ENCODE results near the gene TRPM4.

Gene TRPM4

GRCh38 chr19:49249933-49250332 lies 92.3 kb downstream of the TRPM4 start:
- no peaks in the 10 kb centered on the region for H3K36me3 ChIP-seq (ENCODE audit: low read length)
- no peaks in the 10 kb centered on the region for H3K9me3 ChIP-seq (ENCODE audit: insufficient read depth, low read length)
- no peak overlapping the region for H3K27ac ChIP-seq (ENCODE audit: low read depth, low read length)
- H3K4me3 ChIP-seq (ENCODE audit: insufficient read depth, low read length, poor library complexity, severe bottlenecking) = no peak overlapping the region
- H3F3A ChIP-seq (ENCODE audit: insufficient read depth) = no peaks in the 10 kb centered on the region
- no peak overlapping the region for H2AFZ ChIP-seq (ENCODE audit: low read depth, low read length, severe bottlenecking)
- no peaks in the 10 kb centered on the region for H3K27me3 ChIP-seq (ENCODE audit: low read length)
- no peaks in the 10 kb centered on the region for H3K79me2 ChIP-seq (ENCODE audit: insufficient read depth, low read length)
- TF ChIP-seq, protein P1, sequence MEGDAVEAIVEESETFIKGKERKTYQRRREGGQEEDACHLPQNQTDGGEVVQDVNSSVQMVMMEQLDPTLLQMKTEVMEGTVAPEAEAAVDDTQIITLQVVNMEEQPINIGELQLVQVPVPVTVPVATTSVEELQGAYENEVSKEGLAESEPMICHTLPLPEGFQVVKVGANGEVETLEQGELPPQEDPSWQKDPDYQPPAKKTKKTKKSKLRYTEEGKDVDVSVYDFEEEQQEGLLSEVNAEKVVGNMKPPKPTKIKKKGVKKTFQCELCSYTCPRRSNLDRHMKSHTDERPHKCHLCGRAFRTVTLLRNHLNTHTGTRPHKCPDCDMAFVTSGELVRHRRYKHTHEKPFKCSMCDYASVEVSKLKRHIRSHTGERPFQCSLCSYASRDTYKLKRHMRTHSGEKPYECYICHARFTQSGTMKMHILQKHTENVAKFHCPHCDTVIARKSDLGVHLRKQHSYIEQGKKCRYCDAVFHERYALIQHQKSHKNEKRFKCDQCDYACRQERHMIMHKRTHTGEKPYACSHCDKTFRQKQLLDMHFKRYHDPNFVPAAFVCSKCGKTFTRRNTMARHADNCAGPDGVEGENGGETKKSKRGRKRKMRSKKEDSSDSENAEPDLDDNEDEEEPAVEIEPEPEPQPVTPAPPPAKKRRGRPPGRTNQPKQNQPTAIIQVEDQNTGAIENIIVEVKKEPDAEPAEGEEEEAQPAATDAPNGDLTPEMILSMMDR (IDR thresholded peaks at IDR 0.05; ENCODE audit: insufficient read depth, low read length, poor library complexity, severe bottlenecking) = no peak
- TF ChIP-seq EZH2phosphoT487 (conservative IDR thresholded peaks at IDR 0.05; ENCODE audit: low read length) = no peak
- H3K4me2 ChIP-seq (ENCODE audit: low read depth, low read length, poor library complexity, severe bottlenecking) = no peak overlapping the region
- H4K20me1 ChIP-seq (ENCODE audit: low read depth, low read length) = no peaks in the 10 kb centered on the region
- no peaks in the 10 kb centered on the region for H3K9me2 ChIP-seq (replicated peaks; ENCODE audit: insufficient read depth, low read length)
- H3K9ac ChIP-seq (ENCODE audit: low read length) = no peak overlapping the region

- TF ChIP-seq, protein P1 (IDR thresholded peaks at IDR 0.05; ENCODE audit: insufficient read depth, low read length, poor library complexity, severe bottlenecking) = no peak
- TF ChIP-seq EZH2phosphoT487 (conservative IDR thresholded peaks at IDR 0.05; ENCODE audit: low read length) = no peak
- Histone ChIP-seq H3K36me3 (ENCODE audit: low read length) (no peaks in the 10 kb centered on the region), H3K27ac (ENCODE audit: low read depth, low read length) (no peak overlapping the region), H3K9me2 (replicated peaks; ENCODE audit: insufficient read depth, low read length) (no peaks in the 10 kb centered on the region), H2AFZ (ENCODE audit: low read depth, low read length, severe bottlenecking) (no peak overlapping the region), H3K9me3 (ENCODE audit: insufficient read depth, low read length) (peaks cover 12% of the 10 kb centered on the region; the same call in 1 of the 2 replicates), H4K20me1 (ENCODE audit: low read depth, low read length) (no peaks in the 10 kb centered on the region), H3F3A (ENCODE audit: insufficient read depth) (no peaks in the 10 kb centered on the region), H3K9ac (ENCODE audit: low read length) (no peak overlapping the region), H3K4me3 (ENCODE audit: insufficient read depth, low read length, poor library complexity, severe bottlenecking) (no peak overlapping the region), H3K27me3 (ENCODE audit: low read length) (no peaks in the 10 kb centered on the region), H3K79me2 (ENCODE audit: insufficient read depth, low read length) (no peaks in the 10 kb centered on the region), H3K4me2 (ENCODE audit: low read depth, low read length, poor library complexity, severe bottlenecking) (no peak overlapping the region)
Observed at GRCh38 chr19:49255674-49256073, 98.1 kb downstream of the TRPM4 start.

- Histone ChIP-seq H3F3A (ENCODE audit: insufficient read depth) (no peaks in the 10 kb centered on the region), H2AFZ (ENCODE audit: low read depth, low read length, severe bottlenecking) (no peak overlapping the region), H3K9ac (ENCODE audit: low read length) (no peak overlapping the region), H3K9me2 (replicated peaks; ENCODE audit: insufficient read depth, low read length) (no peaks in the 10 kb centered on the region), H3K9me3 (ENCODE audit: insufficient read depth, low read length) (peaks cover 15% of the 10 kb centered on the region; the same call in 1 of the 2 replicates), H3K27me3 (ENCODE audit: low read length) (no peaks in the 10 kb centered on the region), H3K27ac (ENCODE audit: low read depth, low read length) (no peak overlapping the region), H3K36me3 (ENCODE audit: low read length) (no peaks in the 10 kb centered on the region), H3K79me2 (ENCODE audit: insufficient read depth, low read length) (no peaks in the 10 kb centered on the region), H3K4me3 (ENCODE audit: insufficient read depth, low read length, poor library complexity, severe bottlenecking) (no peak overlapping the region), H4K20me1 (ENCODE audit: low read depth, low read length) (no peaks in the 10 kb centered on the region), H3K4me2 (ENCODE audit: low read depth, low read length, poor library complexity, severe bottlenecking) (no peak overlapping the region)
- TF ChIP-seq, protein P1 (IDR thresholded peaks at IDR 0.05; ENCODE audit: insufficient read depth, low read length, poor library complexity, severe bottlenecking) = no peak
- TF ChIP-seq EZH2phosphoT487 (conservative IDR thresholded peaks at IDR 0.05; ENCODE audit: low read length) = no peak
Observed at GRCh38 chr19:49256691-49257090, 99.1 kb downstream of the TRPM4 start.

Data from SU-DHL-6 (cell line).